Measurements from ENCODE around the gene SIPA1L3. TPM values are rescaled to one million over a fixed set of nuclear protein-coding genes. Genes with fewer than 3 reads are reported as not detected.
A peak's percentile ranks its signal among the peaks of the same experiment; 100 is the strongest.

Gene SIPA1L3
- total RNA-seq, 1 experiment from 2014 or later, result 30.4 TPM

DNA sequence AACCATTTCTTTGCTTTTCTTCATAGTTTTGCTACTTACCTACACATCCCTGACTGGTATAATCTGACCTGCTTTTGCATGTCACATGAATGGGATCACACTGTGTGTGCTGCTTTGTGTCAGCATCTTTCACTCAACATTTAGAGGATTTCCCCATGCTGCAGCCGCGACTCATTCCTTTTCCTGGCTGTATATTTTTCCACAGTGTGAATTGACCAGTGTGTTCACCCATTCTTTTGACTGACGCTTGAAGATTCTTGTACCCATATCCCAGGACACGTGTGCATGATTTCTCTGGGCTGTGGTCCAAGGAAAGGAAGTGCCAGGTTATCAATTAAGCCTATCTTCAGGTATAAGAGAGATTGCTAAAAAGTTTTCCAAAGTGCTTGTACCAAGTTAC is 198.6 kb downstream of the SIPA1L3 start:
- DNase-seq (ENCODE audit: low read depth), result no peak

DNA sequence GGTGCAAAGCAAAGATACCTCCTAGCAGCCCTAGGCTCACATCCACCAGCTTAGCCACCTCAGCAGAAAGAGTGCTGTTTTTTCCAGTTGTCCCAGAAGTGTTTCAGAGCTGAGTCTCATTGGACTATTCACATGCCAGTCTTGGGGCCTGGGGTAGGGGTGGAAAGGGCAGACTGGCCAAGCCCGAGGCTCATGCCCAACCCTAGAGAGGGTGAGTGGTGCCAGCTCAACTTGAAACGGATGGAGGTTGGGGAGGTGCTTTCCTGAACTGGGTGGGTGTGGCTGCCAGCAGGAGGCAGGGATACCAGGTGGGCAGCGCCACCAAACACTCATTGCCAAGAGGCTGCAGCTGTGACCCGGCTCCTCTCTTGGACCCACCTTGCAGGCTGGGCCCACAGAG is 200.1 kb downstream of the SIPA1L3 start:
- no peak for DNase-seq (ENCODE audit: low read depth)

DNA sequence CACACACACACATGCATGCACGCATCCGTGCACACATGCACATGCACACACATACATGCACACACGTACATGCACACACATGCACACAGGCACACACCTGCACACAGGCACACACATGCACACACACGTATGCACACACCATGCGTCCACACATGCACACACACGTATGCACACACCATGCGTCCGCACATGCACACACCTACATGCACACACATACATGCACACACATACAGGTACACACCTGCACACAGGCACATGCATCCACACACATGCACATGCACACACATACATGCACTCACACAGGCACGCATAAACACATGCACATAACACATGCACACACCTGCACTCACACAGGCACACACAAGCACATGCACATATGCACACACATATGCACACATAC is 204.9 kb downstream of the SIPA1L3 start:
- no peak for DNase-seq (ENCODE audit: low read depth)

DNA sequence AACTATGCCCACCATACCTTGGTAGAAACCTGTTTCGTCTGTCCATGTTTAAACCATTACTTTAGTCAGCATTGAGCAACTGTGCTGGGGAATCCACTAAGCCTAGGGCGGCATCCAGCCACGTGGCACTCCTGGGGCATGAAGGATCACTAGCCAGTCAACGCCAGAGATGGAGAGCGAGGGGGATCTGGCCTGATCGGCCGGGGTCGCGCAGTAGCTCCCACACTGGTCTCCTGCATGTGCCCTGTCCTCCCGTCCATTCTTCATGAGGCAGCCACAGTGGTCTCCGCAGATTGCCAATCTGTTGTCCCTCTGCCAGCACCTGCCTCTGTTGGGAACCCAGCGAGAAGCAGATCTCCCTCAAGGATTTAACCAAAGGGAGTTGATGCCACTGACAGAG is 207.6 kb downstream of the SIPA1L3 start:
- no peak for DNase-seq (ENCODE audit: low read depth)

DNA sequence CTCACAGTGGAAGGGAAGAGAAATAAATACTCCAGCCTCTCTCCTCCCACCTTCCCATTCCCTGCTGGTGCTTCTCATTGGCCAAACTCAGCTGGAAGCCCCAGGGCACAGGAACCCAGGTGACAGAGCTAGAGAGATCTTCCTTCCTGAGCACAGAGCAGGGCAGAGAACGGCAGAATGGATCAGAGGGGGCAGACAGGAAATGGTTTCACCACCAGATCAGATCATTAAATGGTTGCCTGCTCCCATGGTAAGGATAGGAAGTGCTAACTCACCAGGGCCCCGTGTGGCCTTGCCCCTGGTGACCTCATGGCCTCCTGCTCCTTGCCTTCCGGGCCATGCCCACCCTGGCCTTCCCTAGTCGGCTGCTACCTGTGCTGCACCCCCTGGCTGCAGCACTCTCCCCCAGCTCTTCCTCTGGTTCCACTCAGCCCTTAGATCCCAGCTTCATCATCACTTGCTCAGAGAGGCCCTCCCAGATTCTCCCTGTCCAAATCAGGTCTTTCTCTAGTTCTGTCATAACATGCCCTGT is 208.3 kb downstream of the SIPA1L3 start:
- no peak for DNase-seq (ENCODE audit: low read depth)

DNA sequence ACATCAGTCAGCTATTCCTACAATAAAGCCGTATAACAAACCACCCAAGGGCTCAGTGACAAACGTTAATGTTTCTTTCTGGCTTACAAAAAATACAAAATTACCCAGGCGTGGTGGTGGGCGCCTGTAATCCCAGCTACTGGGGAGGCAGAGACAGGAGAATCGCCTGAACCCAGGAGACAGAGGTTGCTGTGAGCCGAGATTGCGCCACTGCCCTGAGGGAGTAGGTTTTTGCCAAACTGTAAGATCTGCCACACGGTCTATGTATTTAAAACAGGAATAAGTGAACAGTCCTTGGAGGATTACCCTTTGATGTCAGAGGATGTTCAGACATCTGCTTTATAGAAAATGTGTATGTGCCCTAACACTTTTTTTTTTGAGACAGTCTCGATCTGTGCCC is 211.2 kb downstream of the SIPA1L3 start:
- DNase-seq (ENCODE audit: low read depth), result no peak

DNA sequence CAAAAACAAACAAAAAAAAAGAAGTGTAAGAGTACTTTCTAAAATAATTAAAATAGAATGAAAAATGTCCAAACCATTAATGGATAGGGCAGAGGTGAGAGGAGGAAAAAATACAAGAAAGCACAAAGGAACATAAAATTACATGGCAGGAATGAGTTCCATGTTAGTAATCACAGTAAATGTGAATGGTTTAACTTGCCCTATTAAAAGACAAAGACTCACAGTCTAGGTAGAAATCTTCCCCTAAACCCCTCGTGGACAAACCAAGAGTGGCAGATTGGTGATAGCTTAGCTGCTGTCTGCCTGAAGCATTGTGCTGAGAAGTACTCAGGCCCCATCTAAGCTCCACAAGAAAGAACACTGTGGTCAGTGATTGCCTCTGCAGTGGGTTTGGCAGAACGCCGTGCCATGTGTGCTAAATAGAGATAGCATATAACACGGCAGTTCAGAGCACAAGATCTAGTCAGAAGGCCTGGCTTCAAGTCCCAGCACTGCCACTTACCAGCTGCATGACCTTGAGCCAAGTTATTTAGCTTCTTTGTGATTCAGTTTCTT is 213.5 kb downstream of the SIPA1L3 start:
- DNase-seq (ENCODE audit: low read depth), result no peak

DNA sequence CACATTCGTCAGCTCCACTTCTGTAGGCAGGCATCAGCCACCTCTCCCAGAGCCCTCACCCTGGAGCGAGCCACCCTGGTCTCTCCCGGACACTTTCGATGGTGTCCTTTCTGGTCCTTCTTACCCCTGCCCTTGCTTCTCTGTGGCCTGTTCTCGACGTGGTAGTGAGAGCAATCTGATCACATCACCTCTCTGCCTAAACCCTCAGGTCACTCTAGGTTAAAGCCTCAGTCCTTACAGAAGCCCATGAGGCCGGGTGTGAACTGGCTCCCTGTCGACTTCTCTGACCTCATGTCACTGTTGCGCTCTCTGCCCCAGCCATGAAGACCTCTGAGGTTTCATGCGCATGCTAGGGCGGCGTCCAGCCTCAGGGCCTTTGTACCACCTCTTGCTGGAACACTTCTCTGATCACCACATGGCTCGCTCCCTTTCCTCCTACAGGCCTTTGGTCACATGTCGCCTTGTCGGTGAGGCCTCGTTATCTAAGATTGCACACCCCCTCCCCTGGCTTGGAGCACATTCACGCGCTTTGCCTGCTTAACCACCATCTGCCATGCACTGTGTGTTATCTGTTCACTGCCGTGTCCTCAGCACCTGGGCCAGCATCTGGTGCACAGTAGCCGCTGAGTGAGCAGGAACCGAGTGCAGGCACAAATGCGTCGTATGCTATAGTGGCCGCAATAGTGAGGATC is 215.5 kb downstream of the SIPA1L3 start:
- no peak for DNase-seq (ENCODE audit: low read depth)

DNA sequence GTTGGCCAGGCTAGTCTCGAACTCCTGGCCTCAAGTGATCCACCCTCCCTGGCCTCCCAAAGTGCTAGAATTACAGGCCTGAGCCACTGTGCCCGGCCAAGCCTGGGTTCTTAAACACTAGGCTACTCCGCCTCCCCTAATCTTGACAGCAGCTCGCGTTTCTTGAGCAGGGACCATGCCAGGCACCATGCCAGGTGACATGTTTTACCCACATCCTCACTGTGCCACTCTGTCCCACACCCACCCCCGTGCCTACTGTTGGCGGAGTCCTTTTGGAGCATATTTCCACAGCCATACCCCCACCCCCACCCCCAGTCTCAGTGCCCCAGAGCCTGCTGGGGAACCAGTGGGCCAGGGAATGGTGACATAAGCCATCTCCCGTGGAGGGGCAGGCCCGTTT is 218.2 kb downstream of the SIPA1L3 start:
- no peak for DNase-seq (ENCODE audit: low read depth)

DNA sequence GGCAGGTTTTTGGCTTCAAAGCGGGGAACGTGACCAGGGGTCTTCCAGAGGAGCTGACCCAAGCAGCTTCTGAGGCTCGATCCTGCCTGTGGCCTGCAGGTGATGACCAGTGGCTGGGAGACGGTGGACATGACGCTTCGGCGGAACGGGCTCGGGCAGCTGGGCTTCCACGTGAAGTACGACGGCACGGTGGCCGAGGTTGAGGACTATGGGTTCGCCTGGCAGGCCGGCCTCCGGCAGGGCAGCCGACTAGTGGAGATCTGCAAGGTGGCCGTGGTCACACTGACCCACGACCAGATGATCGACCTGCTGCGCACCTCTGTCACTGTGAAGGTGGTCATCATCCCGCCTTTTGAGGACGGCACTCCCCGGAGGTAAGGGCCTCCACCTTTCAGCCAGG is 223.4 kb downstream of the SIPA1L3 start:
- DNase-seq (ENCODE audit: low read depth), result no peak

DNA sequence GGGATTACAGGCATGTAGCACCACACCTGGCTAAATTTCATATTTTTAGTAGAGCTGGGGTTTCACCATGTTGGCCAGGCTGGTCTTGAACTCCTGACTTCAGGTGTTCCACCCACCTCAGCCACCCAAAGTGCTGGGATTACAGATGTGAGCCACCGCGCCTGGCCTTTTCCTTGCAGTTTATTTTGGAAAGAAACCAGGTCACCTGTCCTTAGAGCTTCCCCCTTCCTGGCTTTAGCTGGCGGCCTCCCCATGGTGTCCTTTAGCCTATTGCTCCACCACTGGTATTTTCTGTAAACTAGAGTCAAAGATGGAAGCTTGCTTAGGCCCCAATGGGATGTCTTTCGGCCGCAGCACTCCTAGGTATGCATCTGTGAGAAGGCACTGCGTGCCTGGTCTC is 225.8 kb downstream of the SIPA1L3 start:
- no peak for DNase-seq (ENCODE audit: low read depth)

DNA sequence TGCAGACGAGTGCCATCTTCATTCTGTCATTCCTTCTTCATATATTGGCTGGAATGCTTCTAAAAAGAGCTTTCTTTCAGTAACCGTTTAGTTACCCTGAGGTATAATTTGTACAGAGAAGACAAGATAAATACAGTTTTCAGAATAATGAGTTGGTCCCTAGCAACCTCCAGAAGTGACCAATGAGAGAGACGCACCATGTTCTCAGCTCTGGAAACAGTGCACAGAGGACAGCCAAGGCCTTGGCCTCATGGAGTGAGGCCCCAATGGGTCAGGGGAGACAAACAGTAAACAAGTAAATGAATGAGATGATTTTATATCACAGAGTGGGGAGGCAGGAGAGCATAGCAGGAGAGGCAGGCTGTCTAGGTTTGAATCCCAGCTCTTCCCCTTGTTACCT is 226.3 kb downstream of the SIPA1L3 start:
- DNase-seq (ENCODE audit: low read depth), result no peak

DNA sequence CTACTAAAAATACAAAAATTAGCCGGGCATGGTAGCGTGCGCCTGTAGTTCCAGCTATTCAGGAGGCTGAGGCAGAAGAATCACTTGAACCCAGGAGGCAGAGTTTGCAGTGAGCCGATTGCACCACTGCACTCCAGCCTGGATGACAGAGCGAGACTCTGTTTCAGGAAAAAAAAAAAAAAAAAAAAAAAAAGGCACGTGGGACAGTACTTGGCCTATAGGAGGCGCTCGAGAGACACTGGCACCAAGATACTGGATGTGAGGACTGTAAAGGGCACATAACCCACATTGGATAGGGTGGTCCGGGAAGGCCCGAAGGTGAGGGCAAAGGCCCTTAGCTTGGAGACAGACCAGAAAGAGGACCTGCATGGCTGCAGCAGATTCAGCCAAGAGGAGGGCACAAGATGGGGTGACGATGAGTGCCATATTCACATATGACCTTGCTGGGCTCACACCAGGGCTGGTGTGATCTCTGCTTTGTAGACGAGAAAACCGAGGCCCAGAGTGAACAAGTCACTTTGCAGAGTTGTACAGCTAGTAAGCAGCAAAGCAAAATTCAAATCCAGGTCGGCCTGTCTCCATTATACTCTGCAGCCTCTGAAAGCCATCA is 227.6 kb downstream of the SIPA1L3 start:
- peak; percentile 62 for DNase-seq (ENCODE audit: low read depth)

DNA sequence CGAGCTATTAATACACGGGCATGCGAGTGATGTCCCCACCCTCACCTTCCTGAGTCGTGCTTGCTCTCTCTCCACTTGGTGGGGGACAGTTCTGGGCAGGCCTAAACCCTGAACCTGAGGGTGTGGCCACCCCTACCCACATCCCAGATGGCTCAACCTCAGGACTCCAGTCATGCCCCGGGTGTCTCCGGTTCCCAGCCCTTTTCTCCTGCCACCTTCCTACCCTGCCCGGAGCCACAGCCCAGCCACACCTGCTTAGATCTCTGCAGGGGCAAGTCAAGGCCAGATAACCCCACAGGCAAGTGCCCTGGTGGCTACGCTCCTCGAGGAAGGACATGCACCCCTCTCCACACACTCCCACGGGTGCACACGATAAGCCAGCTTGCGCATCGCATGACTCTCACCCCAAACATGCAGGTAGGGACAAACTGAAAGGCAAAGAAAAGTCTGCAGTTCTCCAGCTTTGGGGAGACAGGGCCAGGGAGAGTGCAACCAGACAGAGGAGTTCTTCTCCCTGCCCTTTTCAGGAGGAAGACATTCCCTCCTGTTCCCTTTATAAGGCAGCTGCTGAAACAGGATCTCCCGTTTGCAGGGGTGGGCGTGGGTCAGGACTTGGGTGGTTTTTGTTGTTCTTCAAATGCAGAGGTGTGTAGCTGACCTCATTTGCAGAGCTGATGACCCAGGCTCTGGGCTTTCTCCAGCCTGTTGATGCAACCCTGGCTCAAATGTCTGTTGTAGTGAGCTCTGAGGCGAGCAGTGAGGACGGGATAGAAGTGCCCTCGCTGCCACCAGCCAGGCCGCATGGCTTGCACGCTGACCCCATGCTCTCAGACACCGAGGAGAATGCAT is 228.4 kb downstream of the SIPA1L3 start:
- peak; percentile 40 for DNase-seq (ENCODE audit: low read depth)

DNA sequence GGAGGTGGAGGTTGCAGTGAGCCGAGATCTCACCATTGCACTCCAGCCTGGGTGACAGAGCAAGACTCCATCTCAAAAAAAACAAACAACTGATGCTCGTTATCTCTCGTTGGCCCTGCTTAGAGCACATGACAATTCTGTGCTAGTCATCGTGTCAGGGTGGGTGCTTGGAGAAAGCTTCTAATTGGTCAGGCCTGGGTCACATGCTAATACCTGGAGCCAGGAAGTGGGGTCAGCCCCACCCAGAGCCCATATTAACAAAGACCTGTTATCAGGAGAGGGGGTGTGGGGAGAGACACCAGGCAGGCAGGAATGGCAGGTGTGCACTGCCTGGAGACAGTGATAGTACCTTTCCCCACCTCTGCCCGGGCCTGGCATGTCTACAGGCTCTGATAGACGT is 232.1 kb downstream of the SIPA1L3 start:
- DNase-seq (ENCODE audit: low read depth), result no peak

DNA sequence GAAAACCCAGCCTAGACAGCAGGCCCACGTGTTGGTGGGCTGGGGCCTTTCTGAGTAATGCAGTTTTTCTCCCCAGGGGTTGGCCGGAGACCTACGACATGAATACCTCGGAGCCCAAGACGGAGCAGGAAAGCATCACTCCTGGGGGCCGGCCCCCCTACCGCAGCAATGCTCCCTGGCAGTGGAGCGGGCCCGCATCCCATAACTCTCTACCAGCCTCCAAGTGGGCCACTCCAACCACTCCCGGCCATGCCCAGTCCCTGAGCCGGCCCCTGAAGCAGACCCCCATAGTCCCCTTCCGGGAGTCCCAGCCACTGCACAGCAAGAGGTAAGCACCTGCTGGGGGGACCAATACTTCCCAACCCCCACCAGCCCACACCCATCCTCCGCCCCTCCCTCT is 234.1 kb downstream of the SIPA1L3 start:
- DNase-seq (ENCODE audit: low read depth), result no peak

DNA sequence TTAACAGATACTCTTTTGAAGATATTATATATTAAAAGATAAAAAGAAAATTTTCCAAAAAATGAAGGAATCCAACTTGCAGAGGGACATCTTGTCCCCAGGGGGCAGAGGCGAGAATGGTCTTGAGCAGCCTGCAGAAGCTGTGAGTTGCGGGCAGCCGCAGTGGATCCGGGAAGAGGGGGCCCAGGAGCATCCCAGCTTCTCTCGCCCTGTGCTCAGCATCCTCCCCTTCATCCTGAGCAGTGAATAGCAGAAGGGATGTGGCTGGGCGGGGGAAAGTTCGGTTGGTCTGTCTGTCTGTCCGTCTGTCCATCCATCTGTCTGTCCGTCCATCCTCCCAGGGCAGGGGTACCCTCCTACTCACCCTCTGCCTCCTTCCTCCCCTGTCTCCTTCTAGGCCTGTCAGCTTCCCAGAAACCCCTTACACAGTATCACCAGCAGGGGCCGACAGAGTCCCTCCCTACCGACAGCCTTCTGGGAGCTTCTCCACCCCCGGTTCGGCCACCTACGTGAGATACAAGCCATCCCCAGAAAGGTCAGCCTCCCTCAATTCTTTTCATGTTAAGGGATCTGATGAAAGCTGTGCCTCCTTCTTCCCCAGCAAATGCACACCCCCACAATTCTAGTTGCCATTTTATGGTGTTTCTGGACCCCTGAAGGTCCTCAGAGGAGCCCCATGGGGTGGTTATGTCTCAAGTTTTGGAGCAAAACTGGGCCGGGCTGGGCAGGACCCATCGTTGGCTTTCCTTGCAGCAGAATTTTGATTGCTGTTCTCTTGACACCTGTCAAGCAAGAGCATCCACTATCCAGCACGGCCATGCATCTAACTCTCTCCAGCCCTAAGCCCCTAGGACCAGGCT is 235.4 kb downstream of the SIPA1L3 start:
- peak; percentile 57 for DNase-seq (ENCODE audit: low read depth)

DNA sequence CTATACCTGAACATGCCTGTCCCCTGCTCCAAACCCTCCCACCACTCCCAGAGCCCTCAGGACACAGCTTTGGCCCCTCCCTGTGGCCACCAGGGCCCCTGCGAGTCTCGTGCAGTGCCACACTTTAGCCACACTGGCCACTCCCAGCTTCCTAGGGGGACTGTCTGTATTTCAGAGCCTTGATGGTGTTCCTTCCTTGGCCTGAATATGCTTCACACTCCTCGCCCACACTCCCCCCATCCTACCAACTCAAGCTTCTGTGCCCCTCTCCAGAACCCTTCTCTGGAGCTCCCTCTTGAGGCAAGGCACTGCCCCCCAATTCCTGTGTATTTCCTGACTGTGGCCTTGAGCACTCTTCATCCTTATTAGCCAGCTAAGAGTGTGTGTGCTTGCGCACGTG is 236.8 kb downstream of the SIPA1L3 start:
- no peak for DNase-seq (ENCODE audit: low read depth)

DNA sequence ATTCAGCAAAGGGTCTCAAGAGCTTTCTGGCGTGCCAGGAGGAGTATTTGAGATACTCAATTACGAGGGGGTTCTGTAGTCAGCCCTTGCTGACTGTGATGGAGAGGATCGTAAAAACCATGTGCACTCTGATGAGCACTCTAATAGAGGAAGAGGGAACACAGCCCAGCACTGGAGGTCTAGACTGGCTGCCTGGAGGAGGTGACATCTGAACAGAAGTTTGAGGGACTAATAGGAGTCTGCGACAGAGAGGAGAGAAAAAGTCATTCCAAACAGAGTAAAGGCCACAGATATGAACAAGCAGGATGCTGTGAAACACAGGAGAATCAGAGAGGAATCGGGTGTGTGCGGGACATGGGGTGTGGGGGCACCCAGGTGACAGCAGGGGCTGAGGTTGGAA is 237.7 kb downstream of the SIPA1L3 start:
- DNase-seq (ENCODE audit: low read depth), result no peak

DNA sequence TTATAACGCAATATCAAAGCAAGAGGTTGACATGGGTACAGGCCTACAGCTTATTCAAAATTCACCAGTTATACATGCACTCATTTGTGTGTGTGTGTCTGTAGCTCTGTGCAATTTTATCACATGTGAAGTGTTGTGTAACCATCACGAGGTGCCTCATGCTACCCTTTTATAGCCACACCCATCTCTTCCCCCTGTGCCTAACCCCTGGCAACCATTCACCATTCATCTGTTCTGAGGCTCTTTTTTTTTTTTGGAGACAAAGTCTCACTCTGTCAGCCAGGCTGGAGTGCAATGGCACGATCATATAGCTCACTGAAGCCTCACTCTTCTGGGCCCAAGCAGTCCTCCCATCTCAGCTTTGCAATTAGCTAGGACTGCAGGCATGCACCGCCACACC is 238.6 kb downstream of the SIPA1L3 start:
- DNase-seq (ENCODE audit: low read depth), result peak; percentile 6

DNA sequence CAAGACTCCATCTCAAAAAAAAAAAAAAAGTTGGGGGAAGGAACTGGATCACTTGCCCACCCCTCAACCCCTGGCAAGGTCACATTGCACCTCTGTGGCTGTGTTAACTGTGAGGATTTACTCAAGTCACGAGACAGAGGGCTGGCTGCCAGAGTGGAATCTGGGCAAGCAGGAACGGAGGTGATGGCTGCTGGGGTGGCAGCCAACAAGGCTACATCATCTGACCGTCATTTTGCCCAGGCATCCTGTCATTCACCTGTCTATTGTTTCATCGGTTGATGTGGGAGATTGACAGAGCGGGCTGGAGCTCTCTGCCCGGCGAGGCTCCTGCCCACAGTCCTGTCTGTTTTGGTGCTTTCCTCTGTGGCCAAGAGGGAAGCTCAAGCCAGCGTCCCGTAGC is 241.3 kb downstream of the SIPA1L3 start:
- DNase-seq (ENCODE audit: low read depth), result no peak
